Hepatocyte (in vitro differentiated cells): ENCODE data around the gene TMEM134. TPM values are rescaled to one million over a fixed set of nuclear protein-coding genes. Genes with fewer than 3 reads are reported as not detected.

ENCODE experiments used
- DNase-seq: peaks from one replicate; pipeline ENCODE4 v3.0.0-alpha.2; 2016; ENCODE audit warnings: low spot score
- H2AFZ ChIP-seq: fragments of 200-600 bp; sonication (generic); 2 replicates; pipeline ENCODE4 v1.6.0; 2016; ENCODE audit warnings: antibody characterized with exemption, mild to moderate bottlenecking
- H3K27ac ChIP-seq: fragments of 200-600 bp; sonication (generic); 2 replicates; pipeline ENCODE4 v1.5.1; 2016; ENCODE audit warnings: mild to moderate bottlenecking
- H3K27me3 ChIP-seq: fragments of 200-600 bp; sonication (generic); 2 replicates; pipeline ENCODE4 v1.6.1; 2016
- H3K36me3 ChIP-seq: fragments of 200-600 bp; sonication (generic); replicated peaks from 2 replicates; pipeline ENCODE4 v1.5.1; 2016; ENCODE audit warnings: low read depth; ENCODE audit not compliant: insufficient read depth
- H3K4me1 ChIP-seq: fragments of 200-600 bp; sonication (generic); 2 replicates; pipeline ENCODE4 v1.5.1; 2016; ENCODE audit warnings: mild to moderate bottlenecking, moderate library complexity; ENCODE audit not compliant: insufficient read depth
- H3K4me2 ChIP-seq: fragments of 200-600 bp; sonication (generic); 2 replicates; pipeline ENCODE4 v1.6.0; 2016
- H3K4me3 ChIP-seq: fragments of 200-600 bp; sonication (generic); 2 replicates; pipeline ENCODE4 v1.5.1; 2016; ENCODE audit warnings: mild to moderate bottlenecking
- H3K79me2 ChIP-seq: fragments of 200-600 bp; sonication (generic); 2 replicates; pipeline ENCODE4 v1.6.0; 2017; ENCODE audit warnings: mild to moderate bottlenecking
- H3K9me2 ChIP-seq: fragments of 200-600 bp; sonication (generic); replicated peaks from 2 replicates; pipeline ENCODE4 v1.6.0; 2017; ENCODE audit warnings: mild to moderate bottlenecking; ENCODE audit not compliant: insufficient read depth
- H3K9me3 ChIP-seq: fragments of 200-600 bp; sonication (generic); 2 replicates; pipeline ENCODE4 v1.5.1; 2016; ENCODE audit warnings: low read depth, mild to moderate bottlenecking
- H4K20me1 ChIP-seq: fragments of 200-600 bp; sonication (generic); 2 replicates; pipeline ENCODE4 v1.6.0; 2016; ENCODE audit warnings: mild to moderate bottlenecking; ENCODE audit not compliant: insufficient read depth, poor library complexity, severe bottlenecking
- CTCF ChIP-seq: fragments of 200-600 bp; sonication (generic); IDR thresholded peaks from 2 replicates; pipeline ENCODE4 v1.5.1; 2016; ENCODE audit warnings: antibody characterized with exemption, mild to moderate bottlenecking; ENCODE audit not compliant: poor library complexity
- EZH2 ChIP-seq: fragments of 200-600 bp; sonication (generic); IDR thresholded peaks from 2 replicates; pipeline ENCODE4 v1.6.1; 2016; ENCODE audit warnings: antibody characterized with exemption, mild to moderate bottlenecking, borderline replicate concordance
- EZH2phosphoT487 ChIP-seq: fragments of 200-600 bp; sonication (generic); IDR thresholded peaks from one replicate; pipeline ENCODE4 v1.6.1; 2018; ENCODE audit warnings: antibody characterized with exemption, mild to moderate bottlenecking, low read depth, moderate library complexity; ENCODE audit not compliant: unreplicated experiment, severe bottlenecking
- WGBS: methylation state at CpG from one replicate; pipeline ENCODE4 v1.1.6; 2016; ENCODE audit warnings: low lambda C conversion rate; ENCODE audit errors: missing lambda C conversion rate; 5-methylcytosine and 5-hydroxymethylcytosine counted together
- polyA plus RNA-seq: library from polyadenylated mRNA; unstranded; fragments of >200 nt; fragmentation: Nextera tagmentation; extraction: Ambion mirVana; gene quantifications from 2 replicates; pipeline ENCODE4 v1.2.1, GENCODE V29; 2016
- total RNA-seq: library from RNA; depleted of rRNA; stranded (reverse); fragments of >200 nt; gene quantifications from 2 replicates; pipeline ENCODE4 v1.2.3, GENCODE V29; 2014

TMEM134 gene
- total and polyA plus RNA-seq, 2 experiments from 2014 or later, result 43.2 to 93.7 TPM

GRCh38 chr11:67468456-67468758 is 644 bp downstream of the TMEM134 start:
- 6% methylated on average over 6 of the region's 6 CpGs for WGBS

GRCh38 chr11:67468056-67468455 is 995 bp downstream of the TMEM134 start:
- Histone ChIP-seq H3K27me3 (no peaks in the 10 kb centered on the region), H3K4me3 (peak overlapping the region; percentile 93), H3K36me3 (no peaks in the 10 kb centered on the region), H3K4me1 (peaks cover 8% of the 10 kb centered on the region), H3K9me2 (no peaks in the 10 kb centered on the region), H2AFZ (no peak overlapping the region), H4K20me1 (no peaks in the 10 kb centered on the region), H3K27ac (peak overlapping the region; percentile 98), H3K9me3 (no peaks in the 10 kb centered on the region), H3K4me2 (peak overlapping the region; percentile 98), H3K79me2 (peaks cover 37% of the 10 kb centered on the region)
- 58% methylated on average over 5 of the region's 5 CpGs for WGBS
- peak; percentile 46 for DNase-seq
- TF ChIP-seq EZH2 (no peak), CTCF (no peak), EZH2phosphoT487 (no peak)

More at GRCh38 chr11:67468456-67468758, 644 bp downstream of the TMEM134 start:
- Histone ChIP-seq H4K20me1 (no peaks in the 10 kb centered on the region), H3K9me3 (no peaks in the 10 kb centered on the region), H3K4me2 (peak overlapping the region; percentile 98), H3K79me2 (peaks cover 37% of the 10 kb centered on the region), H2AFZ (peak overlapping the region; percentile 82), H3K4me1 (peaks cover 8% of the 10 kb centered on the region), H3K27me3 (no peaks in the 10 kb centered on the region), H3K36me3 (no peaks in the 10 kb centered on the region), H3K4me3 (peak overlapping the region; percentile 93), H3K9me2 (no peaks in the 10 kb centered on the region), H3K27ac (peak overlapping the region; percentile 98)
- TF ChIP-seq CTCF (no peak), EZH2phosphoT487 (no peak), EZH2 (no peak)
- DNase-seq, result no peak

- Histone ChIP-seq H3K27ac (peak overlapping the region; percentile 98), H3K36me3 (no peaks in the 10 kb centered on the region), H3K27me3 (no peaks in the 10 kb centered on the region), H3K79me2 (peaks cover 37% of the 10 kb centered on the region), H2AFZ (no peak overlapping the region), H3K9me2 (no peaks in the 10 kb centered on the region), H3K4me1 (peaks cover 8% of the 10 kb centered on the region), H3K4me3 (no peak overlapping the region), H3K4me2 (peak overlapping the region; percentile 98), H3K9me3 (no peaks in the 10 kb centered on the region), H4K20me1 (no peaks in the 10 kb centered on the region)
- TF ChIP-seq CTCF (no peak), EZH2phosphoT487 (no peak), EZH2 (no peak)
- 77% methylated on average over 7 of the region's 11 CpGs for WGBS
- DNase-seq, result no peak
These were observed 1.9 kb downstream of the TMEM134 start for GRCh38 chr11:67466962-67467771.
